Transverse colon (tissue), 4 donors: ENCODE measurements around the gene ANAPC16. TPM values are rescaled to one million over a fixed set of nuclear protein-coding genes. Genes with fewer than 3 reads are reported as not detected.

ENCODE experiments used
- DNase-seq: peaks from one replicate; pipeline ENCODE4 v3.0.0-alpha.2; 2019
- H3K27ac ChIP-seq, 4 donors: fragments of 200-600 bp; sonication (generic); 2 replicates each; pipeline ENCODE4 v1.5.1; 2016 to 2018; ENCODE audit warnings: inconsistent platforms in 4 of 4
- H3K27me3 ChIP-seq: fragments of 200-600 bp; sonication (generic); 2 replicates; pipeline ENCODE4 v1.5.1; 2017; ENCODE audit warnings: inconsistent platforms
- H3K36me3 ChIP-seq, 4 donors: fragments of 200-600 bp; sonication (generic); 2 replicates each; pipeline ENCODE4 v1.5.1; 2017 to 2019; ENCODE audit warnings: inconsistent platforms in 4 of 4
- H3K4me1 ChIP-seq, 4 donors: fragments of 200-600 bp; sonication (generic); 2 replicates each; pipeline ENCODE4 v1.5.1; 2017 to 2020; ENCODE audit warnings: inconsistent platforms in 4 of 4
- H3K4me3 ChIP-seq, 4 donors: fragments of 200-600 bp; sonication (generic); 1 replicate in 1 of 4; 2 replicates in 3 of 4; pipeline versions ENCODE4 v1.5.1 to v1.6.1; 2017 to 2019; ENCODE audit warnings: inconsistent platforms in 4 of 4
- H3K9me3 ChIP-seq, 2 donors: fragments of 200-600 bp; sonication (generic); 2 replicates each; pipeline ENCODE4 v1.5.1; 2017 to 2019; ENCODE audit warnings: inconsistent platforms in 2 of 2
- CTCF ChIP-seq, 5 experiments: fragments of 200-600 bp in 3 of 5; fragments of 450-650 bp in 2 of 5; sonication (generic) in 3 of 5; IDR thresholded peaks; 1 replicate in 2 of 5; 2 replicates in 3 of 5; pipeline ENCODE4 v1.5.1; 2016 to 2017; ENCODE audit warnings: antibody characterized with exemption in 5 of 5, inconsistent platforms in 3 of 5, mild to moderate bottlenecking in 2 of 5, moderate library complexity in 1 of 5
- EP300 ChIP-seq: sonication (generic); formaldehyde crosslinking; IDR thresholded peaks from one replicate; pipeline ENCODE4 v1.6.1; 2017; ENCODE audit warnings: antibody characterized with exemption, low read depth
- POLR2A ChIP-seq: fragments of 450-650 bp; IDR thresholded peaks from one replicate; pipeline ENCODE4 v1.6.1; 2016; ENCODE audit warnings: antibody characterized with exemption, mild to moderate bottlenecking, moderate library complexity
- POLR2AphosphoS5 ChIP-seq, 3 donors: sonication (generic); formaldehyde crosslinking; IDR thresholded peaks; one replicate each; pipeline ENCODE4 v1.6.1; 2016; ENCODE audit warnings: antibody characterized with exemption in 3 of 3
- WGBS, 2 donors: methylation state at CpG; one replicate each; pipeline ENCODE4 v1.1.5; 2018; ENCODE audit warnings: low coverage in 1 of 2; 5-methylcytosine and 5-hydroxymethylcytosine counted together
- in situ Hi-C, 4 donors: fragments of 200-750 bp; cut with MboI; loops; one replicate each; pipeline versions ENCODE4 v1.15.0 to v1.15.1; 2017; ENCODE audit warnings: low sequenced_read_pairs in 3 of 4, low pct_ligation_motif_present in 1 of 4, low pct_unique_long_range_greater_than_20kb in 1 of 4
- intact Hi-C: fragments of 100-400 bp; cut with DNase I; formaldehyde crosslinking; loops from one replicate; pipeline ENCODE4 v1.15.1; 2023; ENCODE audit warnings: low total_unique reads
- total RNA-seq, 4 donors: library from RNA; depleted of rRNA; stranded (reverse); fragments of >200 nt; gene quantifications; one replicate each; pipeline ENCODE4 v1.1.0, GENCODE V29; 2016

The ANAPC16 gene
- total RNA-seq, 4 donors from 2014 or later = 57.6 to 77.4 (median 65.5) TPM

GRCh38 chr10:72176701-72177100 is 39.1 kb upstream of the ANAPC16 start:
- WGBS, 2 donors = 99 to 100% methylated on average over 2 of the region's 2 CpGs
- DNase-seq = no peak
- TF ChIP-seq POLR2AphosphoS5 (IDR thresholded peaks at IDR 0.05) = no peak
- no peak for TF ChIP-seq EP300
- TF ChIP-seq CTCF (IDR thresholded peaks at IDR 0.05) = no peak
- TF ChIP-seq POLR2A = no peak
- Histone ChIP-seq H3K4me3 (no peak overlapping the region), H3K4me1 (peaks cover 0 to 10% (median 0%) of the 10 kb centered on the region in 4 donors), H3K27ac (no peak overlapping the region), H3K36me3 (peaks cover 0 to 6% (median 0%) of the 10 kb centered on the region in 4 donors), H3K27me3 (no peaks in the 10 kb centered on the region), H3K9me3 (no peaks in the 10 kb centered on the region)
- intact Hi-C loops = no loop called here
- in situ Hi-C loops = no loop called here

GRCh38 chr10:72177454-72177853 is 38.4 kb upstream of the ANAPC16 start:
- H3K4me1 ChIP-seq = peaks cover 0 to 10% (median 0%) of the 10 kb centered on the region in 4 donors
- H3K4me3 ChIP-seq = no peak overlapping the region
- TF ChIP-seq POLR2AphosphoS5 (IDR thresholded peaks at IDR 0.05) = no peak
- TF ChIP-seq CTCF (IDR thresholded peaks at IDR 0.05) = no peak
- no peak for TF ChIP-seq POLR2A
- TF ChIP-seq EP300 = no peak
- intact Hi-C loops = no loop called here
- H3K27me3 ChIP-seq = no peaks in the 10 kb centered on the region
- no peaks in the 10 kb centered on the region for H3K9me3 ChIP-seq
- 91 to 100% methylated on average over 2 of the region's 2 CpGs for WGBS, 2 donors
- no peak for DNase-seq
- no peak overlapping the region for H3K27ac ChIP-seq
- H3K36me3 ChIP-seq = peaks cover 0 to 6% (median 0%) of the 10 kb centered on the region in 4 donors
- in situ Hi-C loops = no loop called here

DNA sequence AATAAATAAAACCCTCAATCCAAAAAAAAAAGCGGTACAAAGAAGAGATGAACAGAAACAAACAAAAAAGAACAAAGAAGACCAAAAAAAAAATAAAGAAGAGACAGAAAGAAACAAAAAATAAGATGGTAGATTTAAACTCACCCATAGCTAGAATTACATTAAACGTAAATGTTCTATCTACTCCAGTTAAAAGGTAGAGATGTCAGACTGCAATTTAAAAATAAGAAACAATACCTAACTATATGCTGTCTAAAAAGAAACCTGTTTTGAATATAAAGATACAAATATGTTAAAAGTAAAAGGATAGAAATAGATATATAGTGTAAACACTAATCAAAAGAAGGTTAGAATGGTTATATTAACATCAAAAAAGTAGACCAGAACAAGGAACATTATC is 31.7 kb upstream of the ANAPC16 start:
- WGBS, 2 donors = 99 to 100% methylated on average over 2 of the region's 2 CpGs
- H3K27ac ChIP-seq = no peak overlapping the region
- H3K4me3 ChIP-seq = no peak overlapping the region
- TF ChIP-seq EP300 (no peak), POLR2AphosphoS5 (IDR thresholded peaks at IDR 0.05) (no peak), POLR2A (no peak)
- DNase-seq = no peak
- peaks cover 0 to 8% (median 1%) of the 10 kb centered on the region in 4 donors for H3K36me3 ChIP-seq
- intact Hi-C loops (no loop called here), in situ Hi-C loops (no loop called here)
- H3K4me1 ChIP-seq = no peaks in the 10 kb centered on the region
- H3K27me3 ChIP-seq = no peaks in the 10 kb centered on the region
- no peaks in the 10 kb centered on the region for H3K9me3 ChIP-seq

DNA sequence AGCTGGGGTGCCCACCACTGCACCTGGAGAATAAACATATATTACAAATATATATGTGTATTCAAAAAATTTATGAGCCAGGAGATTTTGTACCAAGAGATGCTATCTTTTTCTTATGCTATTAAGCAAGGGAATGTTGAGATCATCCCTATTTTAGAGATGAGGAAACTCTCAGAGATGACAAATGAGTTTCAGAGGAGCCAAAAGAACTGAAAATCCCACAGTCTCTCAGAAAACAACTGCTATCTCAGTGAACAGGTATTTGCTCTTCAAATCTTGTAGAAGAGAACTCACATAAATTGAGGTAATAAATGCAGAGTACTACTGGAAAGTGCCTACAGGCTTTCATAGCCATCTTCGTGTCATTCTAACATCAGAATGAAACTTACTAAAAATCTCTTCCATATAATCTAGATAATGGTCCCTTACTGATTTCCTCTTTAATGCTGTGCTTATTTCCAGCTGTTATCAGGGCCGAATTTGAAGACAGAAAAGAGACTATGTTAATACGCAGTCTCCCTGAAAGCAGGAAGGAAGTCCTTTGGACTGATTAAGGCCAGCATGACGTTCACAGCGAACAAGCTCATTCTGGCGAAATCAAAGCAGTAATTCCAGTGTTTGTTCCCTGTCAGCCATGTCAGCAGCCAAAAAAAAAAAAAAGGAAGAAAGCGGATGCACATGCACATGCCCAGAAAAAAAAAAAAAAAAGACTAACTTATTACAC is 29.4 kb upstream of the ANAPC16 start:
- Histone ChIP-seq H3K36me3 (peaks cover 0 to 8% (median 4%) of the 10 kb centered on the region in 4 donors), H3K4me1 (no peaks in the 10 kb centered on the region), H3K4me3 (no peak overlapping the region), H3K27ac (peak overlapping the region; percentile 54 to 78 (median 72)), H3K9me3 (no peaks in the 10 kb centered on the region), H3K27me3 (no peaks in the 10 kb centered on the region)
- in situ Hi-C loops (no loop called here), intact Hi-C loops (no loop called here)
- DNase-seq = peak; percentile 15
- TF ChIP-seq POLR2AphosphoS5 (IDR thresholded peaks at IDR 0.05) (peak in 1 of 3 donors; percentile 17), POLR2A (no peak)
- WGBS, 2 donors = 56 to 67% methylated on average over 7 of the region's 7 CpGs

GRCh38 chr10:72186982-72187330 is 28.9 kb upstream of the ANAPC16 start:
- Histone ChIP-seq H3K4me1 (no peaks in the 10 kb centered on the region), H3K4me3 (no peak overlapping the region), H3K9me3 (no peaks in the 10 kb centered on the region), H3K36me3 (peaks cover 0 to 8% (median 4%) of the 10 kb centered on the region in 4 donors), H3K27me3 (no peaks in the 10 kb centered on the region), H3K27ac (peak overlapping the region; percentile 54 to 73 (median 70))
- WGBS, 2 donors = 75 to 83% methylated on average over 2 to 3 of the region's 3 CpGs
- in situ Hi-C loops = no loop called here
- no peak for DNase-seq
- intact Hi-C loops = no loop called here
- TF ChIP-seq EP300 (no peak), CTCF (IDR thresholded peaks at IDR 0.05) (no peak), POLR2AphosphoS5 (IDR thresholded peaks at IDR 0.05) (no peak), POLR2A (no peak)
